Thyroid gland (tissue), 4 donors: ENCODE results near the gene ZCCHC24. TPM values are rescaled to one million over a fixed set of nuclear protein-coding genes. Genes with fewer than 3 reads are reported as not detected.
A peak's percentile ranks its signal among the peaks of the same experiment; 100 is the strongest.

ENCODE experiments used
- DNase-seq, 2 donors: peaks; one replicate each; pipeline ENCODE4 v3.0.0-alpha.2; 2019
- H3K27ac ChIP-seq, 3 donors: fragments of 200-600 bp; sonication (generic); 1 replicate in 2 of 3; 2 replicates in 1 of 3; pipeline ENCODE4 v1.5.1; 2016 to 2019; ENCODE audit warnings: mild to moderate bottlenecking in 1 of 3, moderate library complexity in 1 of 3
- H3K27me3 ChIP-seq: fragments of 200-600 bp; sonication (generic); one replicate; pipeline ENCODE4 v1.5.1; 2019
- H3K36me3 ChIP-seq, 2 donors: fragments of 200-600 bp; sonication (generic); one replicate each; pipeline ENCODE4 v1.5.1; 2016 to 2019
- H3K4me1 ChIP-seq, 2 donors: fragments of 200-600 bp; sonication (generic); one replicate each; pipeline ENCODE4 v1.5.1; 2017 to 2019
- H3K4me3 ChIP-seq, 3 donors: fragments of 200-600 bp; sonication (generic); replicated peaks in 1 of 3; 1 replicate in 2 of 3; 2 replicates in 1 of 3; pipeline ENCODE4 v1.5.1; 2016; ENCODE audit warnings: mild to moderate bottlenecking in 1 of 3
- H3K9me3 ChIP-seq: fragments of 200-600 bp; sonication (generic); one replicate; pipeline ENCODE4 v1.5.1; 2017
- POLR2A ChIP-seq, 2 donors: fragments of 450-650 bp; IDR thresholded peaks; one replicate each; pipeline ENCODE4 v1.6.1; 2017; ENCODE audit warnings: antibody characterized with exemption in 2 of 2, mild to moderate bottlenecking in 2 of 2, moderate library complexity in 1 of 2
- WGBS, 2 donors: methylation state at CpG; one replicate each; pipeline ENCODE4 v1.1.5; 2017; 5-methylcytosine and 5-hydroxymethylcytosine counted together
- intact Hi-C: fragments of 100-400 bp; cut with DNase I; formaldehyde crosslinking; loops from one replicate; pipeline ENCODE4 v1.15.1; 2023
- total RNA-seq, 4 donors: library from RNA; depleted of rRNA; stranded (reverse); fragments of >200 nt; gene quantifications; one replicate each; pipeline ENCODE4 v1.2.3, GENCODE V29; 2016
- TF ChIP-seq, protein P1 (sequence below), 6 experiments: fragments of 200-600 bp in 3 of 6; fragments of 450-650 bp in 3 of 6; sonication (generic) in 3 of 6; IDR thresholded peaks; one replicate each; pipeline ENCODE4 v1.5.1; 2016 to 2019; ENCODE audit warnings: antibody characterized with exemption in 6 of 6, mild to moderate bottlenecking in 2 of 6, inconsistent platforms in 1 of 6, moderate library complexity in 1 of 6

Gene ZCCHC24
- total RNA-seq, 4 donors from 2014 or later: 25.4 to 48.8 (median 33.3) TPM

DNA sequence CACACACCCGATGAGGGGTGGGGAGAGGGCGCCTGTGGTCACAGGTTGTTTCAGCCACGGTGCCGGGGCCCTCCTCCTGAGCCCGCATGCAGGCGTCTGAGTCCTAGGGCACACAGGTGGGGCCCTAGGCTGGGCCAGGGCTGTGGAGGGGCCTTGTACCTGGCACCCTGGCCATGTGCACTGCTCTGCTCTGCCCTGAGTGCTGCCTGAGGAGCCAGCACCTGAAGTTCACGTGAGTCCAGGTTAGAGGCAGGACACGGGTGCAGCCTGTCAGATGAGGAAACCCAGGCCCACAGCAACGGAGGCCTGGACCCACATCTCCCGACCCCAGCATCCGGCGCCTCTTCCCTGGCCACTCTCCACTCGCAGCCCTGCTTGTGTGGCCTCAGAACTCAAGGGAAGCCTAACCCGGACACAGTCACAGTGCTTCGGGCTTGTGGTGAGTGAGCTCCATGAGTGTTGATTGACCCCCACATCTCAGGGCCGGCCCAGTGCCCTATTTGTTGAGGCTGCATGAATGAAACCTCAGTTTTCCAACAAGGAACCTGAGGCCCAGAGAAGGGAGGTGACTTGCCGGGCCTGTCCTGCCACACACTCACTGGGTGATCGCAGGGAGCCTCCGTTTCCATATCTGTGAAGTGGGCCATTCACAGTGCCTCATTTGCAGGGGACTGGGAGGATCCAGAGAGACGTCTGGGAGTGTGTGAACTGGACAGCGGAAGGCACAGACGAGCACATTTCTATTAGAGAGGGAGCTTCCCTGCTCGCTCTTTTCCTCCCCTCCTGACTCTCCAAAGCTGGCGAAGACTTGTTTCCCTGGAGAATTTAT is 58.6 kb downstream of the ZCCHC24 start:
- Histone ChIP-seq H3K4me3 (no peak overlapping the region), H3K36me3 (peaks cover 0 to 4% of the 10 kb centered on the region in 2 donors), H3K9me3 (no peaks in the 10 kb centered on the region), H3K27ac (no peak overlapping the region), H3K27me3 (no peaks in the 10 kb centered on the region), H3K4me1 (peaks cover 6 to 16% of the 10 kb centered on the region in 2 donors)
- DNase-seq: peak in 1 of 2 donors; percentile 2
- intact Hi-C loops: no loop called here
- WGBS, 2 donors: 83 to 91% methylated on average over 9 to 22 of the region's 24 CpGs
- TF ChIP-seq, protein P1, sequence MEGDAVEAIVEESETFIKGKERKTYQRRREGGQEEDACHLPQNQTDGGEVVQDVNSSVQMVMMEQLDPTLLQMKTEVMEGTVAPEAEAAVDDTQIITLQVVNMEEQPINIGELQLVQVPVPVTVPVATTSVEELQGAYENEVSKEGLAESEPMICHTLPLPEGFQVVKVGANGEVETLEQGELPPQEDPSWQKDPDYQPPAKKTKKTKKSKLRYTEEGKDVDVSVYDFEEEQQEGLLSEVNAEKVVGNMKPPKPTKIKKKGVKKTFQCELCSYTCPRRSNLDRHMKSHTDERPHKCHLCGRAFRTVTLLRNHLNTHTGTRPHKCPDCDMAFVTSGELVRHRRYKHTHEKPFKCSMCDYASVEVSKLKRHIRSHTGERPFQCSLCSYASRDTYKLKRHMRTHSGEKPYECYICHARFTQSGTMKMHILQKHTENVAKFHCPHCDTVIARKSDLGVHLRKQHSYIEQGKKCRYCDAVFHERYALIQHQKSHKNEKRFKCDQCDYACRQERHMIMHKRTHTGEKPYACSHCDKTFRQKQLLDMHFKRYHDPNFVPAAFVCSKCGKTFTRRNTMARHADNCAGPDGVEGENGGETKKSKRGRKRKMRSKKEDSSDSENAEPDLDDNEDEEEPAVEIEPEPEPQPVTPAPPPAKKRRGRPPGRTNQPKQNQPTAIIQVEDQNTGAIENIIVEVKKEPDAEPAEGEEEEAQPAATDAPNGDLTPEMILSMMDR (IDR thresholded peaks at IDR 0.05): no peak
- TF ChIP-seq POLR2A (IDR thresholded peaks at IDR 0.05): no peak

DNA sequence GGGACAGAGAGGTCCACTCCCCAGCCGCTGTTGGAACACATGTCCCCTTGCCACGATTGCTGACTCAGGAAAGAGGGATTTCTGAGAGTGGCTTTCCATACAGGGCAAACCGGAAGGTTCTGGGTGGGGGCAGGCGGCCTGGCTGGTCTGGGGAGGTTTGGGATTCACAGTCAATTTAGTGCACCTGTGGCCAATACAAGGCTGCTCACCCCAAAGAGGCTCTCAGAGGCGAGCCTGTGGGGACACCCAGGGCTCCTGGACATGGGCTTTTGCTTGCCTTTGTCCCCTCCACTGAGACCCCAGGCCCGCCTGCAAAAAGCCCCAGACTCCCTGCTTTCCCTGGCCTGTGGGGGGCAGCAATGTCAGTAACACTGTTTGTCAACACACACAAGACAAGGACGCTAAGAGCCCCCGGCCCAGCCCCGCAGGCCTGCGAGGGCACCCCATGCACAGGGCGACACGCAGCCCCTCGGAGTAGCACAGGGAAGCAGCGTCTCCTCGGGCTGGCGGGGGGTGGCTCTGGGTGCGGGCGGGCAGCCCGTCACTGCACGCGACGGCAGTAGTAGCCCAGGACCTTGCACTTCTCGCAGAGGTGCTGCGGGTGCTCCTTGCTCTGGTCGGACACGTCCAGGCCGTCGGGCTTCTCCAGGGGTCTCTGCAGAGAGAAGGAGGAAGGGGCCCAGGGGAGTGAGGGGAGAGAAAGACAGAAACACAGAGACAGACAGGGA is 59.5 kb downstream of the ZCCHC24 start:
- Histone ChIP-seq H3K27me3 (no peaks in the 10 kb centered on the region), H3K9me3 (no peaks in the 10 kb centered on the region), H3K4me3 (no peak overlapping the region), H3K36me3 (peaks cover 0 to 4% of the 10 kb centered on the region in 2 donors), H3K4me1 (peaks cover 10 to 21% of the 10 kb centered on the region in 2 donors), H3K27ac (no peak overlapping the region)
- 92 to 94% methylated on average over 18 of the region's 28 CpGs for WGBS, 2 donors
- TF ChIP-seq, protein P1 (IDR thresholded peaks at IDR 0.05): no peak
- no peak for TF ChIP-seq POLR2A (IDR thresholded peaks at IDR 0.05)
- DNase-seq: peak in 1 of 2 donors; percentile 2
- intact Hi-C loops: no loop called here

DNA sequence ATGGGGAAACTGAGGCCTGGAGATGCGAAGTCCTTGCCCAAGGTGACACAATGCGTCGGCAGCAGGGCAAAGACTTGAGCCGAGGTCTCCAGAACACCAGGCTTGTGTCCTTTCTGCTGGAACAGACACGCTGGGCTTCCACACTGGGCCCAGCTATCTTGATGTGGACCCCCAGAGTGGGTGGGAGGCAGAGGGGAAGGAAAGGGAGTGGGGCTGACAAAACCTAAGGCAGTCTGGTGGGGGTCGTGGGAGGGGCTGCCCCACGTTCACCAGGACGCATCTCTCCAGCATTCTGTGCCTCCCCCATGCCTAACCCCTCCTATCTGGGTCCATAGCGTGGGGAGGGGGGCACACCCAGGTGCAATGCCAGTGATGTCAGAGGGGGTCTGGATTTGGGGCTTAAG is 60.0 kb downstream of the ZCCHC24 start:
- intact Hi-C loops: no loop called here
- peaks cover 16 to 27% of the 10 kb centered on the region in 2 donors for H3K4me1 ChIP-seq
- H3K27ac ChIP-seq: no peak overlapping the region
- H3K9me3 ChIP-seq: no peaks in the 10 kb centered on the region
- no peak for DNase-seq
- 95 to 96% methylated on average over 8 to 9 of the region's 9 CpGs for WGBS, 2 donors
- H3K4me3 ChIP-seq: no peak overlapping the region
- H3K27me3 ChIP-seq: no peaks in the 10 kb centered on the region
- TF ChIP-seq, protein P1 (IDR thresholded peaks at IDR 0.05): no peak
- TF ChIP-seq POLR2A (IDR thresholded peaks at IDR 0.05): no peak
- H3K36me3 ChIP-seq: peaks cover 0 to 4% of the 10 kb centered on the region in 2 donors

DNA sequence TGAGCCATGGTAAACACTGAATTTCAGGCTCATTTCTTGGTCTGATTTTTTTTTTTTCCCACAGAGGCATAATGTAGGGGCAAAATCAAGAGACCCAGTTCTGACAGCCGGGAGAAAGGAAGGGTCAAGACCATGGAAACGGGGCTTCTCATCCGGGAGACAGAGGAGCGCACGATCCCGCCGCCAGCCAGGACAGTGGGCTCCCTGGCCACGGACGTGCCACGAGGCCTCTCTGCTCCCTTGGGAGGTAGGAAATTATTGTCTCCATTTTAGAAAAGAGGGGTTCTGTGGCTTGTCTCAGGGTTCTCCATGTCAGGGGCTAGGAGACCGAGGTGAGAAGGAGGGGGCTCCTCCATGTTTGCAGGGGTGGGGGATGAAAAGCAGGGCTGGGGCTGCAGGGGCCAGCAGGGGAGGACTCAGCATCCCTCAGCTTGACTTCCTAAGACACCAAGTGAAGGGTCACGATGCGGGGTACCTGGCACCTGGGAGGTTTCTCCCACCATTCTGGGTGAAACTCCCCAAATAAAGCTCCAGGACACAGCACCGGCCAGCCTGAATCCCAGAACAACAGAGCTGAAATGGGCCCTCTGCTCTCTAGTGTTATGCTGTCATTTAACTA is 60.5 kb downstream of the ZCCHC24 start:
- H3K36me3 ChIP-seq: peaks cover 0 to 4% of the 10 kb centered on the region in 2 donors
- no peak for DNase-seq
- H3K9me3 ChIP-seq: no peaks in the 10 kb centered on the region
- no peak overlapping the region for H3K4me3 ChIP-seq
- intact Hi-C loops: no loop called here
- peaks cover 21 to 32% of the 10 kb centered on the region in 2 donors for H3K4me1 ChIP-seq
- TF ChIP-seq, protein P1 (IDR thresholded peaks at IDR 0.05): no peak
- no peak for TF ChIP-seq POLR2A (IDR thresholded peaks at IDR 0.05)
- no peak overlapping the region for H3K27ac ChIP-seq
- 88 to 92% methylated on average over 14 of the region's 14 CpGs for WGBS, 2 donors
- H3K27me3 ChIP-seq: no peaks in the 10 kb centered on the region
